Smooth muscle cell of the brain vasculature (primary cell): ENCODE results near the gene DLK2.
"Not testable (repeated sequence)": the region's sequence is repeated elsewhere in the genome, so short reads cannot be mapped to it uniquely, and the experiment has no call there.

ENCODE experiments used
- DNase-seq: peaks from one replicate; pipeline ENCODE4 v3.0.0-alpha.2; 2012; ENCODE audit warnings: low read depth, low spot score

DLK2 gene, protein sequence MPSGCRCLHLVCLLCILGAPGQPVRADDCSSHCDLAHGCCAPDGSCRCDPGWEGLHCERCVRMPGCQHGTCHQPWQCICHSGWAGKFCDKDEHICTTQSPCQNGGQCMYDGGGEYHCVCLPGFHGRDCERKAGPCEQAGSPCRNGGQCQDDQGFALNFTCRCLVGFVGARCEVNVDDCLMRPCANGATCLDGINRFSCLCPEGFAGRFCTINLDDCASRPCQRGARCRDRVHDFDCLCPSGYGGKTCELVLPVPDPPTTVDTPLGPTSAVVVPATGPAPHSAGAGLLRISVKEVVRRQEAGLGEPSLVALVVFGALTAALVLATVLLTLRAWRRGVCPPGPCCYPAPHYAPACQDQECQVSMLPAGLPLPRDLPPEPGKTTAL

DNA sequence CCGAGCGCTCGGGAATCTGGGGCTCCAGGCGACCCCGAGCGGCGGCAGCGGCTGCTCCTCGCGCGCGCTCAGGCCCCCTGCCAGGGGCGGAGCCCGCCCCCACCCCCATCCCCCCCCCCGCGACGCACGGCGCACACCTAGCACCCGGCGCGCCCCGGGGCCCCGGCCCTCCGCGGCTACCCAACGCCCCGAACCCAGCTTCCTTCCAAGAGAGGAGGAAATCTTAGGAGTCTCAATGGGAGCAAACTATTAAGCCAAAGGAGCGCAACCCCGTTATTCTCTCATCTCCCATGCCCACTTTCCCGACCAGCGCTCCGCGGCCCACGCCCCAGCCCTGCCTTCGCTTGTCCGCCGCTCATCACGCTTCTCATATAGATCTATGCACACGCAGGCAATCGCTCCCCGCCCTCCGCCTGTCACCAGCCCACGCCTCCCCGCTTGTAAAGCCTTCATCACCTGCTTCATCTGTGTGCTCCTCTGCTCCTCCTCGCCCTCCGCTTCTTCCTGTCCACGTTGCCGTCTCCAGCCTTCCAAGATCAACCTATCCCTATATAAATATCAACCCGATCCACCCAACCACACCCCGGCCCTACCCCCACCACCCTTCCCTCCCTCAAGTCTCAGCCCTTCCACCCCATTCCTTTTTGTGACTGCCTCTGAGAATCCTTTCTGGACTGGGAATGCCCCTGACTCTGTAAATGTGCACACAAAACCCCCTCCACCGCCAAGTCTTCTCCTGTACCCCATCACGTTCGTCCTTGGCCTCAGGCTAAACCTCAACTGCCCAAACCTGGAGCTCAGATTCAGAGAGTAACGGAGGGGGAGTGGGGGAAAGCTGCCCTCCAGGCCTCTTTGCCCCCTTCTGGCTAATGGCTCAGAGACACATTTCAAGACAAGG, at the start of gene DLK2:
DLK2 (minus strand) TSS at position 18 of the 898 bp plus-strand sequence. CDS start 723 bp downstream, outside the sequence.
- no peak for DNase-seq

DNA sequence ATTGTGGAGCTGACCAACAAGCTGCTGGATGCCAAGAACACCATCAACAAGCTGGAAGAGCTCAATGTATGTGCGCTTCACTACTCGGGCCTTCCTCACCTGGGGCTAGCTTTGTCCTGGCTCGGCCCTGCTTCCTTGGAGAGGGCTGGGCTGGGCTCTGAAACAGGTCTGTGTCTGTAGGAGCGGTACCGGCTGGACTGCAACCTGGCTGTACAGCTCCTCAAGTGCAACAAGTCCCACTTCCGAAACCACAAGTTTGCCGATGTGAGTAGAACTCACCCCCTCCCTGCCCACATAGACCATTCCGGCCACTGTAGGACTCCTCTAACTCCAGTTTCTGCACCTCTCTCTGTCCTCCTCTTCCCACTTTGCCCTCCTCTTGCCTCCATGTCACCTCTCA, 48.1 kb upstream of the DLK2 start:
- no peak for DNase-seq

DNA sequence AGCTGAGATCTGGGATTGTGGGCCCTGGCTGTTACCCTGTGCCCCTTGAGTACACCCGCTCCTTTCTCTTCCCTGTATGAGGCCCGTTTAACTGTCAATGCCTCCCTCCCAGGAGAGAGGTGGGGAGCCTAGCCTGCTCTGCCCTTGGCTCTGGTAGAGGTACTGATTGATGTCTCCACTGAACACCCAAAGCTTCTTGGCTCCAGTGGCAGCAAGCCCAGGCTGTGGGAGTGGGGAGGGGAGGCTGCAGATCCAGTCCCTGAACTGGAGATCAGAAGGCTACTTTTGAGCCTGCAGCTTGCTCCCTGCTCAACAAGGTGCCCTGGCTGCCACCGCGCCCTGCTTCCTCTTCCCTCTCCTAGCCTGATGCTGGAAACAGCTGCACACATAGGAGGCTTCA, 47.3 kb upstream of the DLK2 start:
- no peak for DNase-seq

DNA sequence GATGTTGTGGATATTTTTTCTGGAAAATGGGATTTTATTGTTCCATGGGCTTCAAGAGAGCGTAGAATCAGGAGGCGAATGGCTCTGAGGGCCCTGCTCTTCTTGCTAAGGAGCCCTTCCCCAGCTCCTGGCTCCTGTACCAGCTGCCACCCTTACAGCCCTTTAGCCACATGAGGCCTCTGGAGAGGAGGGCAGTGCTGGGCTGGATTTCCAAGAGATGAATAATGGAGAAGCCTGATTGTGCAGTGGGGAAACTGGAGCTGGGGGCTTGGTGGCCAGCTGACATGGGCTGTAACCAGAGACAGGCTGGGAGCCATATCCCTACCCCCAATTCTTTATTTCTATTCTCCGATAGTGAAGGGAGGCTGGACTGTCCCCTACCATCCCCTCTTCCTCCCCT, 45.6 kb upstream of the DLK2 start:
- DNase-seq = no peak

DNA sequence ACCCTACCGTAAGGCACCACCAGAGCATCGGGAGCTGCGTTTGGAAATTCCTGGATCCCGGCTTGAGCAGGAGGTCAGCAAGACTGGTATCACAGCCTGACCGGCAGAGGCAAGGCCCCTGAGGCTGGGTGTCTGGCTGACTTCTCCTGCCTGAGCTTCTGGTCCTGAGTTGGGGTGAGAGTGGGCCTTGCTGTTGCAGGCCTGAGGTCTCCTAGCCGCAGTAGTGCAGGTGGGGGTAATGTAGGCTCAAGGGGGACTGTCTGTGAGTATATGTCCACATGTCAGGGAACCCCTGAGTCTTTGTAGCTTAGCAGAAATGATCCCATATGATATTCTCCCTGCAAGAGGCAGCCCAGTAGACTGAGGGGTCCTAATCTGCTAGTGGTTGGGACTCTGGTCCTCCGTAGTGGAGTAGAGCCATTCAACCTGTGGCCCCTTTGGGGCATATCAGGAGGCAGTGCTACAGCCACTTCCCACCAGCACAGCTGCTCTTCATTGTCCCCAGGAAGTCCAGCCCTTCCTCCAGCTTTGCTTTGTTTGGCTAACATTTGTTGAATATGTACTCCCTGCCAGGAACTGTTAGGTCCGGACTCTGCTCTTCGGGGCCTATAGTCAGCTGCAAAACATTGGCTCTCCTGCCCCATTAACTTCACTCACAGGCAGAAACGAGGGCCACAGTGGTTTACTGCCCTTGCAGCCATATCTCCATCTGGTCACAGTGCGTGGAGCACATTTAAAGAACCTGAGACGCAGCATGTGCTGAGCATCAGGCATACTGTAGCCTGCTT, 43.9 kb upstream of the DLK2 start:
- no peak for DNase-seq

DNA sequence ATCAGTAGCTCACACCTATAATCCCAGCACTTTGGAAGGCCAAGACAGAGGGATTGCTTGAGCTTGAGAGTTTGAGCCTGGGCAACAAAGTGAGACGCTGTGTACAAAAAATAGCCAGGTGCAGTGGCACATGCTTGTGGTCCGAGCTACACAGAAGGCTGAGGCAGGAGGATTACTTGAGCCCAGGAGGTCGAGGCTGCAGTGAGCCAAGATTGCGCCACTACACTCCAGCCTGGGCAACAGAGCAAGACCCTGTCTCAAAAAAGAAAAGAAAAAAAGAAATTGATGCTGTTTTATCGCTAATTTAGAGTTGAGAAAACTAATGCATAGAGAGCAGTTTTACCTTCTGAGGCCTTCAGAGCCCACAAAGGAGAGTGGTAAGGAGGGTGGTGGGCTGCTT, 42.9 kb upstream of the DLK2 start:
- not testable (repeated sequence) for DNase-seq

DNA sequence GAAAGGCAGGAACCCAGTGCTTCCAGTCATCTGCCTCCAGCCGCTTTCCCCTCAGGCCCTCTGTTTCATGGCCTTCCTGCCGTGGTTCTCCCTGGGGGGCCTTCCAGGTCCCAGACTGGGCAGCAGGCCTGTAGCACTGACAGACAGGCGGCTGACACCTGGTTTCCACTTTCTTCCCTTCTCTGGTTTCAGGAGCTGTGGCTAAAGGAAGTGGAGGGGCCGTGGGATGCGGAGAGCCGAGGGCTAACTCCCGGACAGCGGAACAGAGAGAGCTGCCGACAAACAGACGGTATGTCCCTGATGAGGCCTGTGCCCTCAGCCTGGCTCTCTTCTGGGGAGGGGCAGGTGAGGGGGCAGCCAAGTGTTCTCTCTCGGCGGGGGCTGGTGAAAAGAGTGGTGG, 42.3 kb upstream of the DLK2 start:
- DNase-seq = no peak

DNA sequence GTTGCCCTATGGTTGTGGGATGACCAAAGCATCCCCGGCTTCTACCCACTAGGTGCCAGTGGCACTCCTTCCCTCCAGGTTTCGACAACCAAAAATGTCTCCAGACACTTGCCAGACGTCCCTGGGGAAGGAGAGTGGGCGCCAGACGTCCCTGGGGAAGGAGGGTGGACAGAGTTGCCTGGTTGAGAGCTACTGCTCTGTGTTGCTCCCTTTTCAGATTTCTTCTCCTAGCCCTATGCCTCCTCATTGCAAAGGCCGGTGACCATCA, 41.7 kb upstream of the DLK2 start:
- DNase-seq = no peak

DNA sequence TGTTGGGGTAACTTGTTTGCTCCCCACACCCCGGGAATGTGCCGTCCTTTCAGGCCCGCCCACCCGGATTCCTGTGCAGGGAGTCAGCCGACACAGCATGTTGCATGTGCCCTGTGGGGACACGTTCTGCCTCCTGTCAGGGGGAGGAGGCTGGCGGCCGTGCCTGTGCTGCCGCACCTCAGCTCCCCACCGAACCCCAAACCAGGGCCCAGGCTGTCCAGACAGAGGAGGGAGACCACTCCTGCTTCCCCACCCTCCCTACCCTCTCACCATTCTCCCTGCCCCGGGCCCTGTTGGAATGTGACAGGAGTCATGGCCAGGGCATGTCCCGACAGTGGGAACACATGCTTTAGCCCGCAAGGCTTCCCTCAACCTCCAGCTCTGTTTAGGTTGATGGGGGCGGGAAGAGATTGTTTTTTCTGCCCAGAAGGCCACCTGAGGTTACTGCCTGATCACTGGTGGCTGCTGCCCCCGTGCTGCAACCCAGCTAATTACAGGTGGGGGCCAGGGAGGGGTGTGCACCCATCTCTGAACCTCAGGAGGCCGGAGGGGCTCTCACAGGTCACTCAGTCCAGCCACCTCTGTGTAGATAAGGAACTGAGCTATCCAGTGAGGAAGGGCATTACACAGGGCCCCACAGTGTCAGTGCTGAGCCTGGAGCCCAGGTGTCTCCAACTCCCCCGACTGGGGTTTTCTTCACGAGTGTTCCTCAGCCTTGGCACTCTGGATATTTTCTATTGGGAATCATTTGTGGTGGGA, 41.2 kb upstream of the DLK2 start:
- no peak for DNase-seq

DNA sequence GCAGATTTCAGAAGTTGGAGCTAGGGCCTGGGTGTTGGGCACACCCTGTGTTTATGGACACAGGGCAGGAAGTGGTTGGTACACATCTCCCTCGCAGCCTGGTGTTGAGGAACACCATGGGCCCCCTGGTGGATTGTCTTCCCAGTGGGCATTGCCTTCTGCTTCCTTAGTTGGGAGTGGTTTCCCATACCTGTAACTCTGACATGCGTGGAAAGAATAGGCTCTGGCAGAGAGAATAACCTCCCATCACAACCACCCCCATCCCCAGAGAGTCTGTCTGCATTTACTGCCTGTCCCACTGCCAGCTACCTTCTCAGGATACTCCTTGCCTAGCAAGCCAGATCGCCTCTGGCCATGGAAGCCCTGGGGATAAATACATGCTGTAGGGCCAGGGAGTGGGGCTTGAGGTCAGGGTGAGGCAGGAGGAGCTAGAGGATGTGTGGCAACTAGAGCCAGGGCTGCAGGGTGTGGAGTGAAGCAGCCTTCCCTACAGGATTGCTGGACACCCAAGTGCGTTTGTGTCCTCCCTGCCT, 40.1 kb upstream of the DLK2 start:
- no peak for DNase-seq

DNA sequence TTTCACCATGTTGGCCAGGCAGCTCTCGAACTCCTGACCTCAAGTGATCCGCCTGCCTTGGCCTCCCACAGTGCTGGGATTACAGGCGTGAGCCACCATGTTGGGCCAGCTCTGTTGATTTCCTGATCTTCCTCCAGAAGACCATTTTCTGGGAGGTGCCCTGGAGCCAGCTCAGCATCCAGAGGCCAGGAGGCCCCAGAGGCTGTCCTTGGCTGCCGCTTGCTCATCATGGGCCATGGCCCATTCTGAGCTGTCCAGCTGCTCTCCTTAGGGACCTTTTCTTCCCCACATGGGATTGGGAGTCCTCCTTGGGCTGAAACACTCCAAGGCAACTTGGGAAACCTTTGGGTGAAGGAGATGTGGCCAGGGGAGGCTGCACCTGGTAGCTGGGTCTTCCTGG, 39.4 kb upstream of the DLK2 start:
- DNase-seq = no peak

DNA sequence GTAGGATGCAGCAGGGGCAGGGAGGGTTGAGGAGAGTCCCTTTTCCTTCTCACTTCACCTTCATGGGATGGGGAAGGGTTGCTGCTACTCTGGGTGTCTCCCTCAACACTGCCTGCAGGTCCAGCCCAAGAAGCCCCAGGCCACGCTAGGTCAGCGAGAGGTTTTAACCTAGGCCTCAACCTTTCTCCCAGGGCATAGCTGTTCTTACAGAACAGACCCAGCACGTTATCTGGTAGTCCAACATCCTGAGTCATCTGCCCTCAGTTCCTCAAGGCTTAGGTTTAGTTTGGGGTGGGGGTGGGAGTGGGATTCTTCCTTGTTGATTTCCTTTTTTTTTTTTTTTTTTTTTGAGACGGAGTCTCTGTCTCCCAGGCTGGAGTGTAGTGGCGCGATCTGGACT, 39.0 kb upstream of the DLK2 start:
- DNase-seq = no peak

DNA sequence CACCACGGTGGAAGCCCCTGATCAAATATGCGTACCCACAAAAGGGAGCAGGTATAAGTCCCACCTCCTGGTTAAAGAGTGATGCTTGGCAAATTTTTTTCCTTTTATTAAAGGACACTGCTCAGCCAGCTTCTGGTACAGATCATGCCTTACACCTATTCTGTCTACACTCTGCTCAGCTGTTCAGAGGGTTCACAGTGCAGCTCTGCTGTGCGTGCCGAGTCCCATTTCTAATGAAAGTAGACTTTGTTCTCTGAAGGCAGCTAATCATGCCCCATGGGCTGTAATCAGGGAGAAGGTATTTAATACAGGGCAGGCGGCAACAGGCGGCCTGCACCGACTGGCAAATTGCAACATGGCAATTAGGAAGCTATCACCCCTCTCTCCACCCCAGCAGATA, 38.5 kb upstream of the DLK2 start:
- no peak for DNase-seq

DNA sequence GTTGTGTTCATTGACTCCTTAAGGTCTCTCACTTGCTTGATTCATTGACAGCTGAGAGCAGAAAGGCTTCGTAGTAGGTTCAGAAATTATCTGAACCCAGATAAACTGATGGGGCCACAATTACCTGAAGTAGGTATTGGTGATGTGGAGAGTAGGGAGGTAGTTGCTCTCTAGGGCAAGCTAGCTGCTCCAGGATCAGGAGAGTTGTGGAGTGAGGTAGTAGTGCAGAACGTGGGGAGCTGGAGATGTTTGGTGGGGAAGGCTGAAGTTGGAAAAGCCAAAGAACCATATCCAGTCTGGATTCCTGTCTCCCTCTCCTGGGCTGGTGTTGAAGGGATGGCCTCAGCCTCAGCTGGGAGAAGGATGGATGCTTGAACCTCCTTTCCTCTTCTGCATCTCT, 37.9 kb upstream of the DLK2 start:
- no peak for DNase-seq

DNA sequence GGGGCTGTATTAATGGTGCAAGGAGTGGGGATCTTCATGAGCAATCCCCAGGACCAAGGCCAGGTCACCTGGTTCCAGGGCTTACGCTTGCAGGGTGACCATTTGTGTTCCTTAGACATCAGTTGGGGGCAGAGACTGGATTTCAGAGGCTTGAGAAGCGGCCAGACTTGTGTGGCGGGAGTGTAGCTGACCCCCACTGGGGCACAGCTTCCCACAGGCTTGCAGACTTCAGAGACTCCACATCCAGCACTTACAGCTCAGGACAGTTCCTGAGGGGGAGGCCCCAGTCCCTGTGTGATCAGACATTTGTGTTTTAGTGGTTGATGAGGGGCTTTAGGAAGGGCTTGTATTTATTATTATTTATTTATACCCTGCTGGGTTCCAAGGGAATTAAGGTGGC, 37.3 kb upstream of the DLK2 start:
- DNase-seq = peak; percentile 43

DNA sequence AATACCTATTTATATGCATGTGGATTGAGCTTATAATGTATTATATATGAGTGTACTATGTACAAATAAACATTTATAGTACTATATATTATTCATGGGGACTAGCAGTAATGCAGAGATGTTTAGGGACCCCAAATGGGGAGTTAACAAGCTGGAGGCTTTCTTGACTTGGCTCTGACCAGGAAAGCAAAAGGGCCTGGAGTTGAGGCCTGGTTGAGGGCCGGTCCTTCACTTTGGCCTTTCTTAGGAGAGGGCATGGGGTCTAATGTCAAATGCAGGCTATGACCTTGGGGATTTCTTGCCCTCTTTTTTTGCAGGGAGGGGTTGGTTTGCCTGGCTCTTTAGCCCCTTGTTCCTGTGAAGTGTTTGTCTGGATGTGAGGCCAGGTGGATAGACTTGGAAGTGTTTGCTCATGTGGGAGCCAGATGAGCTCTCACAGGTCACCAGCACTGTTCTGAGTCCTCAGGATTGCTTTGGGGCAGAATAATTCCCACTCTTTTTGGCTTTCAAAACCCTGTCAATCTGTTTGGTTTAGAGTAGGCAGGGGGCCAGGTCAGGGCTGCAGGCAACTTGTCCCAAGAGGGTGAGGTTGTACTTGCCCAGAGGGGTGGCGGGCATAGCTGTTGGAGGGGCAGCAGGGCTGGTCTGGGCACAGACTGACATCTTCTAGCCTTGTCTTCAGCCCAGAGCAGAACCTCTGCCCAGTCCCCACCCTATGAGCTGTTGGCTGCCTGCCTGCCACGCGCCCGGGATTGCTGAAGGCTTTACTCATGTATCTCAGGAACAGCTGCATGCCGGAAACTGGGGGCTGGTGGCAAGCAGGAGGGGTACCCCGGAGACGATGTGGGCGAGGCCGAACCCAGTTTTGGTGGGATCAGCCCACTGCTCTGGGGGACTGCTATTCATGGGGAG, 36.7 kb upstream of the DLK2 start:
- peak; percentile 45 for DNase-seq

DNA sequence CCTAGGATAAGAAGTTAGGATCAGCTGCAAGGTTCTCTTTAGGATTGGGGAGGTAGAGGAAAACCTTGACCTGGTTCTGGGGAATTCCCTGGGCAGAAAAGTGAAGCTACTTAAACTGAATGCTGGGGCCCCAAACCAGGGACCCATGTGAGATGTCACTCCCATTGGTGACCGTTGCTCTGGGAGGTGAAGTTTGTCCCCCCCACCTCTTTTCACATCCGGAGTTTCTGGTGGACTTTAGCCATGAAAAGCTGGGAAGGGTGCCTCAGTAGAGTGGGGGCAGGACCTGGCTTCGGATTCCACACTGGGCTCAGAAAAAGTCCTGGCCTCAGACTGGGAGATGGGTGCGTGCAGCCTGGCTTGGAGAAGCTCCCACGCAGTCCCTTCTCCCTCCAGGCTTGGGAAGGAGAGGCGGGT, 35.2 kb upstream of the DLK2 start:
- no peak for DNase-seq

DNA sequence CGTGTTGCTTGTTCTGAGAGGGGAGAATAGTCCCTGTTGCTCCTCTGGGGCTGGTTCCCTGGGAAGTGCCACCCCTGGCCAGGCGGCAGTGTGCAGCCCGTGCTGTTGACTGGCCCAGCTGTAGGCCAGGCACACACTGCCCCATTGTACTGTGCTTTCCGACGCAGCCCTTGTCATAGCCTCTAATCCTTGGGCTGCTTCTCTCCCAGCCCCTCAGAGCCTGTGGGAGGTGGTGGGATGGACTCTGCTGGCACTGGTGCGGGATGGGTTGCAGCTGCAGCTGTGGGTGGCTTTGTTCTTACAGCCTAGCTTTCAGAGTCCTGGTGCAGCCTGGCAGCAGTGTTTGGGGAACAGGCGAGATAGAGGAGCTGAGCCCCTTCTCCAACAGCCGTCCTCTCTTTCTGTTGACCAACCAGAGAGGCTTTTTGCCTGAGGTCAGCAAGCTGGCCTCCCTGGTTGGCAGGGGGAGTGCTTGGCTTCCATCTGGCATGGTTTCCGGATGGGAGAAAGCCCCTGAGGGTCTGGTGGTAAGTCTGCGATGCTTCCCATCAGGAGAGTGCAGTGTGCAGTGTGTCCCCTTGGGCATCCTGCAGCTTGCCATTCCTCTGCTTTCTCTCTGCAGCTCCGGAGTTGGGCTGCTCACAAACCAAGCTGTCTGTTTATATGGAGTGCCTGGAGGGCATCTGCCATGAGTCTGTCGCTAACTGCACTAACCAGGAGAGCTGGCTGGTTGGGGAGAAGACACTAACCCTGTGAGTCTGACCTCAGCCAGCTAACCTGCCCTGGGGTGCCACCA, 34.1 kb upstream of the DLK2 start:
- DNase-seq = no peak

DNA sequence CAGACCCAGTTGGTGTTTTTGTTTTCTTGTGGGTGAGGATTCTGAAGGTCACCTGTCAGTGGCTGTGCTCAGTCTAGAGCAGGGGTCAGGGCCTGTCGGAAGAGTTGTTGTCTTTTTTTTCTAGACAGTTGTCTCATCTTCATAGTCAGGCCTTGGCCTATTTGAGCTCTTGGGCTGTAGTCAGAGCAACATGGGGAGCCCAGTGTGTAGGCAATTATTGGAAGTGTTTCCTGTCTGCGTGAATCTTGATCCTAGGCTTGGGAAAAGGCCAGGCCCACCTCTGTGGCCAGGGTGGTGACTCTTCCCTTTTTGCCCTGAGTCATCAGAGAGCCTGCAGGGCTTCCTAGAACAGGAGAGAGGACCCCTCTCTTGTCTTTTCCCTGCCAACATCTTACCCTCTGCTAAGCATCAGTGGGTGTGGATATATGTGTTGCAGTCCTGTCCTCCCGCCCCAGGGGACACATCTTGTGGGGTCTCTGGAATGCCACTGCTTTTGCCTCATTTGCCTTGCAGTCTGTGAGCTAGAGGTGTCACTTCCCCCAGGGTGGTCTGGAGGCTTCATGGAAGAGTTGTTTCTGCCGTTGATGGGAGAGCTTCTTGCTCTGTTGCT, 33.4 kb upstream of the DLK2 start:
- DNase-seq = no peak
